ENCODE results near the gene GALK1.
"Not testable (repeated sequence)": the region's sequence is repeated elsewhere in the genome, so short reads cannot be mapped to it uniquely, and the experiment has no call there.

GALK1 gene

GRCh38 chr17:75764711-75765421 is at the start of gene GALK1:
TSS of gene GALK1 (minus strand) at chr17:75765192. CDS start at chr17:75765136, 56 bp downstream.
- no peak for DNase-seq (ENCODE audit: low read depth, low spot score)
- WGBS (ENCODE audit: insufficient coverage, insufficient read length): no CpG with 5 or more reads among the region's 71 CpGs
- Histone ChIP-seq H3K27ac (ENCODE audit: low read length) (no peak within 1 kb of the TSS), H3K9me3 (ENCODE audit: control insufficient read depth, insufficient read depth, low read length) (no peaks in the 10 kb centered on the region), H3K36me3 (ENCODE audit: control insufficient read depth, insufficient read depth, low read length) (no peaks in the 10 kb centered on the region), H3K27me3 (ENCODE audit: control insufficient read depth, insufficient read depth, low read length) (no peaks in the 10 kb centered on the region), H3K4me3 (ENCODE audit: low read length) (peak within 1 kb of the TSS; percentile 58; the same call in 1 of the 2 replicates), H3K4me1 (ENCODE audit: control insufficient read depth, insufficient read depth, low read length) (peaks cover 3% of the 10 kb centered on the region)

- DNase-seq (ENCODE audit: low read depth, low spot score): no peak
- Histone ChIP-seq H3K4me1 (ENCODE audit: control insufficient read depth, insufficient read depth, low read length) (no peaks in the 10 kb centered on the region), H3K27me3 (ENCODE audit: control insufficient read depth, insufficient read depth, low read length) (no peaks in the 10 kb centered on the region), H3K36me3 (ENCODE audit: control insufficient read depth, insufficient read depth, low read length) (peaks cover 59% of the 10 kb centered on the region), H3K27ac (ENCODE audit: low read length) (no peak overlapping the region), H3K9me3 (ENCODE audit: control insufficient read depth, insufficient read depth, low read length) (no peaks in the 10 kb centered on the region), H3K4me3 (ENCODE audit: low read length) (no peak overlapping the region)
- WGBS (ENCODE audit: insufficient coverage, insufficient read length): no CpG with 5 or more reads among the region's 6 CpGs
Observed at GRCh38 chr17:75814021-75814395, 49.0 kb upstream of the GALK1 start.

- Histone ChIP-seq H3K4me1 (ENCODE audit: control insufficient read depth, insufficient read depth, low read length) (no peaks in the 10 kb centered on the region), H3K9me3 (ENCODE audit: control insufficient read depth, insufficient read depth, low read length) (no peaks in the 10 kb centered on the region), H3K27me3 (ENCODE audit: control insufficient read depth, insufficient read depth, low read length) (no peaks in the 10 kb centered on the region), H3K27ac (ENCODE audit: low read length) (no peak overlapping the region), H3K36me3 (ENCODE audit: control insufficient read depth, insufficient read depth, low read length) (peaks cover 54% of the 10 kb centered on the region), H3K4me3 (ENCODE audit: low read length) (no peak overlapping the region)
- no CpG with 5 or more reads among the region's 24 CpGs for WGBS (ENCODE audit: insufficient coverage, insufficient read length)
- no peak for DNase-seq (ENCODE audit: low read depth, low spot score)
Observed at GRCh38 chr17:75813081-75814020, 48.4 kb upstream of the GALK1 start.

- Histone ChIP-seq H3K4me3 (ENCODE audit: low read length) (no peak overlapping the region), H3K4me1 (ENCODE audit: control insufficient read depth, insufficient read depth, low read length) (no peaks in the 10 kb centered on the region), H3K36me3 (ENCODE audit: control insufficient read depth, insufficient read depth, low read length) (peaks cover 46% of the 10 kb centered on the region), H3K27ac (ENCODE audit: low read length) (no peak overlapping the region), H3K9me3 (ENCODE audit: control insufficient read depth, insufficient read depth, low read length) (no peaks in the 10 kb centered on the region), H3K27me3 (ENCODE audit: control insufficient read depth, insufficient read depth, low read length) (no peaks in the 10 kb centered on the region)
- DNase-seq (ENCODE audit: low read depth, low spot score): no peak
- WGBS (ENCODE audit: insufficient coverage, insufficient read length): no CpG with 5 or more reads among the region's 27 CpGs
Observed at GRCh38 chr17:75812096-75813013, 47.4 kb upstream of the GALK1 start.

GRCh38 chr17:75811174-75811573 is 46.2 kb upstream of the GALK1 start:
- WGBS (ENCODE audit: insufficient coverage, insufficient read length): no CpG with 5 or more reads among the region's 7 CpGs
- Histone ChIP-seq H3K27ac (ENCODE audit: low read length) (no peak overlapping the region), H3K27me3 (ENCODE audit: control insufficient read depth, insufficient read depth, low read length) (no peaks in the 10 kb centered on the region), H3K4me3 (ENCODE audit: low read length) (no peak overlapping the region), H3K4me1 (ENCODE audit: control insufficient read depth, insufficient read depth, low read length) (no peaks in the 10 kb centered on the region), H3K9me3 (ENCODE audit: control insufficient read depth, insufficient read depth, low read length) (no peaks in the 10 kb centered on the region), H3K36me3 (ENCODE audit: control insufficient read depth, insufficient read depth, low read length) (peaks cover 36% of the 10 kb centered on the region)
- DNase-seq (ENCODE audit: low read depth, low spot score): no peak

GRCh38 chr17:75810756-75811155 is 45.8 kb upstream of the GALK1 start:
- H3K4me3 ChIP-seq (ENCODE audit: low read length); H3K27me3 ChIP-seq (ENCODE audit: control insufficient read depth, insufficient read depth, low read length); H3K4me1 ChIP-seq (ENCODE audit: control insufficient read depth, insufficient read depth, low read length); DNase-seq (ENCODE audit: low read depth, low spot score); H3K9me3 ChIP-seq (ENCODE audit: control insufficient read depth, insufficient read depth, low read length); H3K27ac ChIP-seq (ENCODE audit: low read length): not testable (repeated sequence)
- no CpG with 5 or more reads among the region's 11 CpGs for WGBS (ENCODE audit: insufficient coverage, insufficient read length)
- H3K36me3 ChIP-seq (ENCODE audit: control insufficient read depth, insufficient read depth, low read length): peaks cover 36% of the 10 kb centered on the region

GRCh38 chr17:75810216-75810615 is 45.2 kb upstream of the GALK1 start:
- no peak overlapping the region for H3K27ac ChIP-seq (ENCODE audit: low read length)
- DNase-seq (ENCODE audit: low read depth, low spot score): no peak
- H3K9me3 ChIP-seq (ENCODE audit: control insufficient read depth, insufficient read depth, low read length): no peaks in the 10 kb centered on the region
- no peak overlapping the region for H3K4me3 ChIP-seq (ENCODE audit: low read length)
- H3K4me1 ChIP-seq (ENCODE audit: control insufficient read depth, insufficient read depth, low read length): no peaks in the 10 kb centered on the region
- peaks cover 34% of the 10 kb centered on the region for H3K36me3 ChIP-seq (ENCODE audit: control insufficient read depth, insufficient read depth, low read length)
- no peaks in the 10 kb centered on the region for H3K27me3 ChIP-seq (ENCODE audit: control insufficient read depth, insufficient read depth, low read length)
- WGBS (ENCODE audit: insufficient coverage, insufficient read length): no CpG with 5 or more reads among the region's 5 CpGs

GRCh38 chr17:75809631-75810111 is 44.7 kb upstream of the GALK1 start:
- peaks cover 31% of the 10 kb centered on the region for H3K36me3 ChIP-seq (ENCODE audit: control insufficient read depth, insufficient read depth, low read length)
- no peak overlapping the region for H3K4me3 ChIP-seq (ENCODE audit: low read length)
- H3K4me1 ChIP-seq (ENCODE audit: control insufficient read depth, insufficient read depth, low read length): no peaks in the 10 kb centered on the region
- WGBS (ENCODE audit: insufficient coverage, insufficient read length): no CpG with 5 or more reads among the region's 24 CpGs
- no peaks in the 10 kb centered on the region for H3K27me3 ChIP-seq (ENCODE audit: control insufficient read depth, insufficient read depth, low read length)
- no peak for DNase-seq (ENCODE audit: low read depth, low spot score)
- no peaks in the 10 kb centered on the region for H3K9me3 ChIP-seq (ENCODE audit: control insufficient read depth, insufficient read depth, low read length)
- H3K27ac ChIP-seq (ENCODE audit: low read length): no peak overlapping the region

GRCh38 chr17:75808905-75809621 is 44.1 kb upstream of the GALK1 start:
- H3K27me3 ChIP-seq (ENCODE audit: control insufficient read depth, insufficient read depth, low read length): no peaks in the 10 kb centered on the region
- H3K36me3 ChIP-seq (ENCODE audit: control insufficient read depth, insufficient read depth, low read length): peaks cover 31% of the 10 kb centered on the region
- H3K9me3 ChIP-seq (ENCODE audit: control insufficient read depth, insufficient read depth, low read length): no peaks in the 10 kb centered on the region
- no peak overlapping the region for H3K4me3 ChIP-seq (ENCODE audit: low read length)
- H3K4me1 ChIP-seq (ENCODE audit: control insufficient read depth, insufficient read depth, low read length): no peaks in the 10 kb centered on the region
- no peak for DNase-seq (ENCODE audit: low read depth, low spot score)
- H3K27ac ChIP-seq (ENCODE audit: low read length): no peak overlapping the region
- no CpG with 5 or more reads among the region's 18 CpGs for WGBS (ENCODE audit: insufficient coverage, insufficient read length)
